Measurements from ENCODE around the gene CD22.

The CD22 gene

GRCh38 chr19:35290381-35291127 lies 38.4 kb upstream of the CD22 start:
- H3K4me2 ChIP-seq (ENCODE audit: low read length), result no peak overlapping the region
- H3K4me1 ChIP-seq (ENCODE audit: control insufficient read depth, low read length), result peaks cover 57% of the 10 kb centered on the region
- no peak overlapping the region for H3K27ac ChIP-seq (ENCODE audit: low read depth, low read length)
- H3K36me3 ChIP-seq (ENCODE audit: control insufficient read depth, low read length), result no peaks in the 10 kb centered on the region
- no peak for TF ChIP-seq CTCF (IDR thresholded peaks at IDR 0.05; ENCODE audit: low read depth, low read length, poor library complexity, severe bottlenecking)
- no peak for TF ChIP-seq EZH2phosphoT487 (IDR thresholded peaks at IDR 0.05; ENCODE audit: borderline replicate concordance, low read length)
- no peak overlapping the region for H3K4me3 ChIP-seq (ENCODE audit: low read length)
- H3K27me3 ChIP-seq (ENCODE audit: control insufficient read depth, low read length), result peaks cover 16% of the 10 kb centered on the region
- H3K9me2 ChIP-seq (replicated peaks; ENCODE audit: control insufficient read depth, low read length), result no peaks in the 10 kb centered on the region
- H3K9me3 ChIP-seq (ENCODE audit: control insufficient read depth, insufficient read depth, low read length), result no peaks in the 10 kb centered on the region
- peaks cover 21% of the 10 kb centered on the region for H3F3A ChIP-seq (ENCODE audit: control insufficient read depth, insufficient read depth)
- H3K79me2 ChIP-seq (ENCODE audit: control insufficient read depth, low read length), result no peaks in the 10 kb centered on the region
- H4K20me1 ChIP-seq (ENCODE audit: control insufficient read depth, insufficient read depth, low read depth, low read length), result no peaks in the 10 kb centered on the region

- H3F3A ChIP-seq (ENCODE audit: control insufficient read depth, insufficient read depth), result peaks cover 24% of the 10 kb centered on the region
- no peaks in the 10 kb centered on the region for H3K9me3 ChIP-seq (ENCODE audit: control insufficient read depth, insufficient read depth, low read length)
- no peak for TF ChIP-seq EZH2phosphoT487 (IDR thresholded peaks at IDR 0.05; ENCODE audit: borderline replicate concordance, low read length)
- TF ChIP-seq CTCF (IDR thresholded peaks at IDR 0.05; ENCODE audit: low read depth, low read length, poor library complexity, severe bottlenecking), result no peak
- no peaks in the 10 kb centered on the region for H4K20me1 ChIP-seq (ENCODE audit: control insufficient read depth, insufficient read depth, low read depth, low read length)
- H3K27me3 ChIP-seq (ENCODE audit: control insufficient read depth, low read length), result peaks cover 16% of the 10 kb centered on the region
- H3K4me1 ChIP-seq (ENCODE audit: control insufficient read depth, low read length), result peaks cover 64% of the 10 kb centered on the region
- no peaks in the 10 kb centered on the region for H3K79me2 ChIP-seq (ENCODE audit: control insufficient read depth, low read length)
- no peaks in the 10 kb centered on the region for H3K36me3 ChIP-seq (ENCODE audit: control insufficient read depth, low read length)
- H3K4me3 ChIP-seq (ENCODE audit: low read length), result no peak overlapping the region
- peak overlapping the region; percentile 81 for H3K4me2 ChIP-seq (ENCODE audit: low read length)
- no peak overlapping the region for H3K27ac ChIP-seq (ENCODE audit: low read depth, low read length)
- no peaks in the 10 kb centered on the region for H3K9me2 ChIP-seq (replicated peaks; ENCODE audit: control insufficient read depth, low read length)
These were observed 37.7 kb upstream of the CD22 start for GRCh38 chr19:35291259-35291658.

GRCh38 chr19:35291916-35292315 lies 37.1 kb upstream of the CD22 start, which contains the start of gene MAG:
Gene MAG (plus strand): TSS chr19:35292161. CDS start chr19:35295409, 3,248 bp downstream.
- H3F3A ChIP-seq (ENCODE audit: control insufficient read depth, insufficient read depth), result peaks cover 30% of the 10 kb centered on the region
- TF ChIP-seq EZH2phosphoT487 (IDR thresholded peaks at IDR 0.05; ENCODE audit: borderline replicate concordance, low read length) (no peak), CTCF (IDR thresholded peaks at IDR 0.05; ENCODE audit: low read depth, low read length, poor library complexity, severe bottlenecking) (no peak)
- peak within 1 kb of the TSS; percentile 81 for H3K4me2 ChIP-seq (ENCODE audit: low read length)
- no peaks in the 10 kb centered on the region for H3K9me3 ChIP-seq (ENCODE audit: control insufficient read depth, insufficient read depth, low read length)
- H3K27ac ChIP-seq (ENCODE audit: low read depth, low read length), result peak within 1 kb of the TSS; percentile 54
- H3K27me3 ChIP-seq (ENCODE audit: control insufficient read depth, low read length), result peaks cover 16% of the 10 kb centered on the region
- H3K36me3 ChIP-seq (ENCODE audit: control insufficient read depth, low read length), result no peaks in the 10 kb centered on the region
- peaks cover 69% of the 10 kb centered on the region for H3K4me1 ChIP-seq (ENCODE audit: control insufficient read depth, low read length)
- H3K4me3 ChIP-seq (ENCODE audit: low read length), result peak within 1 kb of the TSS; percentile 30
- no peaks in the 10 kb centered on the region for H3K79me2 ChIP-seq (ENCODE audit: control insufficient read depth, low read length)
- no peaks in the 10 kb centered on the region for H3K9me2 ChIP-seq (replicated peaks; ENCODE audit: control insufficient read depth, low read length)
- H4K20me1 ChIP-seq (ENCODE audit: control insufficient read depth, insufficient read depth, low read depth, low read length), result no peaks in the 10 kb centered on the region

All from DOHH2 (cell line).